ENCODE data around the gene TSKU.

DNA sequence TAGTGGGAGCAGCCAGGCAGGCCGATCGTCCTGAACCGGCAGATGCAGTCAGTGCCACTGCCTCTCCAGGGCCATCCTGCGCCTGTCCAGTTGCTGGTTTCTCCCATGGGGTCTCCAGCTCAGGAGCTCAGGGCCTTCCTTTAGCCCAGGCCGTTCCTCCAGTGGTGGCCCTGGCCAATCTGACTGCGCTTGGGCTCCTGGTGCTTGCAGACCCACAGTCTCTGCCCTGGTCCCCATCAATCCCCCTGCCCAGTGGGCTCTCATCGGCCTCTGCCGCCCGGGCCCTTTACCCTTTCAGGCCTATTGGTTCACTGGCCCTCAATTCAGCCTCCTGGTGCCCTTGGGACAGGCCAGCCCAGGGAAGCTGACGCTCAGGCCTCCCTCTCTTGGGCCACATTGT, 29.2 kb upstream of the TSKU start:
- TF ChIP-seq, protein P1, sequence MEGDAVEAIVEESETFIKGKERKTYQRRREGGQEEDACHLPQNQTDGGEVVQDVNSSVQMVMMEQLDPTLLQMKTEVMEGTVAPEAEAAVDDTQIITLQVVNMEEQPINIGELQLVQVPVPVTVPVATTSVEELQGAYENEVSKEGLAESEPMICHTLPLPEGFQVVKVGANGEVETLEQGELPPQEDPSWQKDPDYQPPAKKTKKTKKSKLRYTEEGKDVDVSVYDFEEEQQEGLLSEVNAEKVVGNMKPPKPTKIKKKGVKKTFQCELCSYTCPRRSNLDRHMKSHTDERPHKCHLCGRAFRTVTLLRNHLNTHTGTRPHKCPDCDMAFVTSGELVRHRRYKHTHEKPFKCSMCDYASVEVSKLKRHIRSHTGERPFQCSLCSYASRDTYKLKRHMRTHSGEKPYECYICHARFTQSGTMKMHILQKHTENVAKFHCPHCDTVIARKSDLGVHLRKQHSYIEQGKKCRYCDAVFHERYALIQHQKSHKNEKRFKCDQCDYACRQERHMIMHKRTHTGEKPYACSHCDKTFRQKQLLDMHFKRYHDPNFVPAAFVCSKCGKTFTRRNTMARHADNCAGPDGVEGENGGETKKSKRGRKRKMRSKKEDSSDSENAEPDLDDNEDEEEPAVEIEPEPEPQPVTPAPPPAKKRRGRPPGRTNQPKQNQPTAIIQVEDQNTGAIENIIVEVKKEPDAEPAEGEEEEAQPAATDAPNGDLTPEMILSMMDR (IDR thresholded peaks at IDR 0.05; ENCODE audit: low read length) = no peak
- no peak for TF ChIP-seq EZH2 (optimal IDR thresholded peaks at IDR 0.05; ENCODE audit: low read depth, low read length)
- no peak for TF ChIP-seq EZH2phosphoT487 (IDR thresholded peaks at IDR 0.05; ENCODE audit: low read length)

Data from MM.1S (cell line).